SH-SY5Y (cell line): ENCODE measurements around the gene DIS3L.

Experiments
- GATA2 ChIP-seq: IDR thresholded peaks from 2 replicates; pipeline ENCODE4 v1.6.1; 2011; ENCODE audit warnings: mild to moderate bottlenecking, low read depth, low read length
- GATA3 ChIP-seq: IDR thresholded peaks from 2 replicates; pipeline ENCODE4 v1.6.1; 2011; ENCODE audit warnings: low read depth, mild to moderate bottlenecking, low read length, moderate library complexity

DNA sequence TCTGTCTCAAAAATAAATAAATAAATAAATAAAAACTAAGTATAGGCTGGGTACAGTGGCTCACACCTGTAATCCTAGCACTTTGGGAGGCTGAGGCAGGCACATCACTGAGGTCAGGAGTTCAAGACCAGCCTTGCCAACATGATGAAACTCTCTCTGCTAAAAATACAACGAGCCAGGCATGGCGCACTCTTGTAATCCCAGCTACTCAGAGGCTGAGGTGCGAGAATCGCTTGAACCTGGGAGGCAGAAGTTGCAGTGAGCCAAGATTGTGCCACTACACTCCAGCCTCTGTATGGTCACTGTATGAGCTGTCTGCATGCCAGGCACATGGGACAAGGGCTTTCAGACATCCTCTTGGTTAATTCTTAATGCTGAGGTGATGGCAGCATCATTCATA is 34.4 kb downstream of the DIS3L start:
- TF ChIP-seq GATA2 (no peak), GATA3 (no peak)
